ENCODE data around the gene PACS1.

DNA sequence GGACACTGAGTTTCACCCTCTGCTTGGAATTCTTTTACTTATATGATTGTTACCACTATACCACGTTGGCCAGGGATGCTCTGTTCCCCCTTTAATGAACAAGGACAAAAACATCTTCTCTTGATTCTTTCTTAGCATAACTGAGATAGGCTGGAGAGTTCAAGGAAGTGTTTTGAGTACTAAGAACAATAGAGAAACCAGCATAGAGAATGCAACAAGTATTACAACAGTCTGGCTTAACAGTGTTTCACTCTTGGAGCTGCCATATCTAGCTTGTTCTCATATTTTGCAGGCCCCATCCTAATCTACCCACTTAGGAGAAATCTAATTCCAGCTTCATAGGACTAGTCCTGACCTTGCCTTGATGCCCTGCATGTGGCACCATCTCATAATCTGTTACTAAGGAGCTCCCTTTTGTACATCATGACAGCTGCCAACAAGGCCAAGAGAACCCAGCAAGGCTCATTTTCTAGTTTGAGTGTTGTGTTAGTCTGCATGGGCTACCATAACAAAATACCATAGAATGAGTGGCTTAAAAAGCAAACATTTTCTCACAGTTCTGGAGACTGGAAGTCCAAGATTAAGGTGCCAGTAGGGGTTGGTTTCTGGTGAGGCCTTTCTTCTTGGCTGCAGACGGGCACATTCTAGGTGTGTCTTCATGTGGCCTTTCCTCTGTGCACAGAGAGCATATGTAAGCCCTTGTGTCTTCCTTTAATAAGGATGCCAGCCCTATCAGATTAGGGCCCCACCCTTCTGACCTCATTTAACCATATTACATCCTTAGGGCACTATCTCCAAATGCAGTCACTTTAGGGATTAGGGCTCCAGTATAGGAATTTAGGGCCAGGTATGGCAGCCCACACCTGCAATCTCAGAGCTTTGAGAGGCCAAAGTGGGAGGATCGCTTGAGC, 37.8 kb downstream of the PACS1 start:
- TF ChIP-seq POLR2AphosphoS5 (IDR thresholded peaks at IDR 0.05; ENCODE audit: low read depth, low read length), result no peak
- no peak for TF ChIP-seq TAF1 (IDR thresholded peaks at IDR 0.05; ENCODE audit: low read depth, low read length)
- TF ChIP-seq POLR2A (IDR thresholded peaks at IDR 0.05; ENCODE audit: low read depth, low read length), result no peak

Measured in GM12891 (cell line).